ENCODE results near the gene C6orf89. TPM values are rescaled to one million over a fixed set of nuclear protein-coding genes. Genes with fewer than 3 reads are reported as not detected.

The C6orf89 gene
- total RNA-seq, 1 experiment from 2014 or later: 32.9 TPM

- no peak overlapping the region for H3K9ac ChIP-seq (ENCODE audit: low read length)
- ChIA-PET CTCF (no interaction called here), RAD21 (ENCODE audit: low non-redundant PET in 1 of 2, low total read pairs in 2 of 2, uncharacterized antibody in 2 of 2, unreplicated experiment in 2 of 2) (no interaction called here), POLR2A (no interaction called here)
- H3K4me1 ChIP-seq (ENCODE audit: control insufficient read depth in 1 of 2, insufficient read depth in 2 of 2, low read length in 2 of 2): peaks cover 11 to 59% of the 10 kb centered on the region in 2 experiments
- no peaks in the 10 kb centered on the region for H3K36me3 ChIP-seq (ENCODE audit: control insufficient read depth in 1 of 2, insufficient read depth in 2 of 2, low read length in 2 of 2)
- H2AFZ ChIP-seq (ENCODE audit: low read depth, low read length, poor library complexity, severe bottlenecking): no peak overlapping the region
- no peaks in the 10 kb centered on the region for H3K79me2 ChIP-seq (ENCODE audit: insufficient read depth, low read length)
- no peak for DNase-seq (ENCODE audit: low read depth, low spot score)
- no peak overlapping the region for H3K27ac ChIP-seq (ENCODE audit: low read depth, low read length)
- BruUV-seq (replicated peaks): no TSS peak
- intact Hi-C loops (cut with micrococcal nuclease): no loop called here
- 0 out of 2 replicates have a peak overlapping the region, but pooled peaks have one; percentile 14 for H3K4me2 ChIP-seq (ENCODE audit: low read length)
- TF ChIP-seq CBX3 (IDR thresholded peaks at IDR 0.05; ENCODE audit: low read depth) (no peak), SP1 (IDR thresholded peaks at IDR 0.05; ENCODE audit: low read depth) (no peak), SIN3A (IDR thresholded peaks at IDR 0.05; ENCODE audit: low read depth) (no peak), MAX (IDR thresholded peaks at IDR 0.05) (no peak), RAD21 (IDR thresholded peaks at IDR 0.05; ENCODE audit: low read depth) (no peak), ELF1 (IDR thresholded peaks at IDR 0.05; ENCODE audit: borderline replicate concordance, low read depth) (no peak), JUND (IDR thresholded peaks at IDR 0.05) (no peak), FOSL1 (IDR thresholded peaks at IDR 0.05; ENCODE audit: low read depth) (no peak), EGR1 (IDR thresholded peaks at IDR 0.05; ENCODE audit: low read depth) (no peak), POLR2A (IDR thresholded peaks at IDR 0.05; ENCODE audit: borderline replicate concordance, extremely low read depth, insufficient read depth, insufficient read length) (no peak), ATF3 (IDR thresholded peaks at IDR 0.05) (no peak)
- TF ChIP-seq, protein P1, sequence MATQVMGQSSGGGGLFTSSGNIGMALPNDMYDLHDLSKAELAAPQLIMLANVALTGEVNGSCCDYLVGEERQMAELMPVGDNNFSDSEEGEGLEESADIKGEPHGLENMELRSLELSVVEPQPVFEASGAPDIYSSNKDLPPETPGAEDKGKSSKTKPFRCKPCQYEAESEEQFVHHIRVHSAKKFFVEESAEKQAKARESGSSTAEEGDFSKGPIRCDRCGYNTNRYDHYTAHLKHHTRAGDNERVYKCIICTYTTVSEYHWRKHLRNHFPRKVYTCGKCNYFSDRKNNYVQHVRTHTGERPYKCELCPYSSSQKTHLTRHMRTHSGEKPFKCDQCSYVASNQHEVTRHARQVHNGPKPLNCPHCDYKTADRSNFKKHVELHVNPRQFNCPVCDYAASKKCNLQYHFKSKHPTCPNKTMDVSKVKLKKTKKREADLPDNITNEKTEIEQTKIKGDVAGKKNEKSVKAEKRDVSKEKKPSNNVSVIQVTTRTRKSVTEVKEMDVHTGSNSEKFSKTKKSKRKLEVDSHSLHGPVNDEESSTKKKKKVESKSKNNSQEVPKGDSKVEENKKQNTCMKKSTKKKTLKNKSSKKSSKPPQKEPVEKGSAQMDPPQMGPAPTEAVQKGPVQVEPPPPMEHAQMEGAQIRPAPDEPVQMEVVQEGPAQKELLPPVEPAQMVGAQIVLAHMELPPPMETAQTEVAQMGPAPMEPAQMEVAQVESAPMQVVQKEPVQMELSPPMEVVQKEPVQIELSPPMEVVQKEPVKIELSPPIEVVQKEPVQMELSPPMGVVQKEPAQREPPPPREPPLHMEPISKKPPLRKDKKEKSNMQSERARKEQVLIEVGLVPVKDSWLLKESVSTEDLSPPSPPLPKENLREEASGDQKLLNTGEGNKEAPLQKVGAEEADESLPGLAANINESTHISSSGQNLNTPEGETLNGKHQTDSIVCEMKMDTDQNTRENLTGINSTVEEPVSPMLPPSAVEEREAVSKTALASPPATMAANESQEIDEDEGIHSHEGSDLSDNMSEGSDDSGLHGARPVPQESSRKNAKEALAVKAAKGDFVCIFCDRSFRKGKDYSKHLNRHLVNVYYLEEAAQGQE (IDR thresholded peaks at IDR 0.05; ENCODE audit: low read depth): no peak
- TF ChIP-seq, protein P2, sequence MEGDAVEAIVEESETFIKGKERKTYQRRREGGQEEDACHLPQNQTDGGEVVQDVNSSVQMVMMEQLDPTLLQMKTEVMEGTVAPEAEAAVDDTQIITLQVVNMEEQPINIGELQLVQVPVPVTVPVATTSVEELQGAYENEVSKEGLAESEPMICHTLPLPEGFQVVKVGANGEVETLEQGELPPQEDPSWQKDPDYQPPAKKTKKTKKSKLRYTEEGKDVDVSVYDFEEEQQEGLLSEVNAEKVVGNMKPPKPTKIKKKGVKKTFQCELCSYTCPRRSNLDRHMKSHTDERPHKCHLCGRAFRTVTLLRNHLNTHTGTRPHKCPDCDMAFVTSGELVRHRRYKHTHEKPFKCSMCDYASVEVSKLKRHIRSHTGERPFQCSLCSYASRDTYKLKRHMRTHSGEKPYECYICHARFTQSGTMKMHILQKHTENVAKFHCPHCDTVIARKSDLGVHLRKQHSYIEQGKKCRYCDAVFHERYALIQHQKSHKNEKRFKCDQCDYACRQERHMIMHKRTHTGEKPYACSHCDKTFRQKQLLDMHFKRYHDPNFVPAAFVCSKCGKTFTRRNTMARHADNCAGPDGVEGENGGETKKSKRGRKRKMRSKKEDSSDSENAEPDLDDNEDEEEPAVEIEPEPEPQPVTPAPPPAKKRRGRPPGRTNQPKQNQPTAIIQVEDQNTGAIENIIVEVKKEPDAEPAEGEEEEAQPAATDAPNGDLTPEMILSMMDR (IDR thresholded peaks at IDR 0.05 in 2 of 3, conservative IDR thresholded peaks at IDR 0.05 in 1 of 3; ENCODE audit: borderline replicate concordance in 1 of 3, insufficient read depth in 1 of 3, low read depth in 2 of 3, low read length in 2 of 3): no peak
- H3K9me3 ChIP-seq (ENCODE audit: control insufficient read depth in 1 of 2, insufficient read depth in 1 of 2, low read depth in 1 of 2, low read length in 2 of 2): no peaks in the 10 kb centered on the region
- ATAC-seq: no peak
- no peak overlapping the region for H3K4me3 ChIP-seq (replicated peaks in 1 of 2; ENCODE audit: low read depth in 1 of 2, low read length in 2 of 2)
- no peaks in the 10 kb centered on the region for H4K20me1 ChIP-seq (ENCODE audit: insufficient read depth)
- no peaks in the 10 kb centered on the region for H3K27me3 ChIP-seq (ENCODE audit: insufficient read depth, low read length)
- H3K9me2 ChIP-seq (ENCODE audit: insufficient read depth): no peaks in the 10 kb centered on the region
Observed at GRCh38 chr6:36956446-36956820, 70.7 kb downstream of the C6orf89 start.

All from HCT116 (cell line).